Inflammatory macrophage (primary cell): ENCODE measurements around the gene NOVA2.

Experiments
- DNase-seq, 2 donors: peaks; one replicate each; pipeline ENCODE4 v3.0.0-alpha.2; 2020 to 2022
- total RNA-seq, 18 experiments: gene quantifications; one replicate each; lab custom pipeline; 2026; ENCODE audit warnings: mixed read lengths in 6 of 18, inconsistent platforms in 2 of 18; lab: John Stamatoyannopoulos, UW

NOVA2 gene, protein sequence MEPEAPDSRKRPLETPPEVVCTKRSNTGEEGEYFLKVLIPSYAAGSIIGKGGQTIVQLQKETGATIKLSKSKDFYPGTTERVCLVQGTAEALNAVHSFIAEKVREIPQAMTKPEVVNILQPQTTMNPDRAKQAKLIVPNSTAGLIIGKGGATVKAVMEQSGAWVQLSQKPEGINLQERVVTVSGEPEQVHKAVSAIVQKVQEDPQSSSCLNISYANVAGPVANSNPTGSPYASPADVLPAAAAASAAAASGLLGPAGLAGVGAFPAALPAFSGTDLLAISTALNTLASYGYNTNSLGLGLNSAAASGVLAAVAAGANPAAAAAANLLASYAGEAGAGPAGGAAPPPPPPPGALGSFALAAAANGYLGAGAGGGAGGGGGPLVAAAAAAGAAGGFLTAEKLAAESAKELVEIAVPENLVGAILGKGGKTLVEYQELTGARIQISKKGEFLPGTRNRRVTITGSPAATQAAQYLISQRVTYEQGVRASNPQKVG
- 0 to 0.15 (median 0) reads per million in 18 experiments for total RNA-seq

DNA sequence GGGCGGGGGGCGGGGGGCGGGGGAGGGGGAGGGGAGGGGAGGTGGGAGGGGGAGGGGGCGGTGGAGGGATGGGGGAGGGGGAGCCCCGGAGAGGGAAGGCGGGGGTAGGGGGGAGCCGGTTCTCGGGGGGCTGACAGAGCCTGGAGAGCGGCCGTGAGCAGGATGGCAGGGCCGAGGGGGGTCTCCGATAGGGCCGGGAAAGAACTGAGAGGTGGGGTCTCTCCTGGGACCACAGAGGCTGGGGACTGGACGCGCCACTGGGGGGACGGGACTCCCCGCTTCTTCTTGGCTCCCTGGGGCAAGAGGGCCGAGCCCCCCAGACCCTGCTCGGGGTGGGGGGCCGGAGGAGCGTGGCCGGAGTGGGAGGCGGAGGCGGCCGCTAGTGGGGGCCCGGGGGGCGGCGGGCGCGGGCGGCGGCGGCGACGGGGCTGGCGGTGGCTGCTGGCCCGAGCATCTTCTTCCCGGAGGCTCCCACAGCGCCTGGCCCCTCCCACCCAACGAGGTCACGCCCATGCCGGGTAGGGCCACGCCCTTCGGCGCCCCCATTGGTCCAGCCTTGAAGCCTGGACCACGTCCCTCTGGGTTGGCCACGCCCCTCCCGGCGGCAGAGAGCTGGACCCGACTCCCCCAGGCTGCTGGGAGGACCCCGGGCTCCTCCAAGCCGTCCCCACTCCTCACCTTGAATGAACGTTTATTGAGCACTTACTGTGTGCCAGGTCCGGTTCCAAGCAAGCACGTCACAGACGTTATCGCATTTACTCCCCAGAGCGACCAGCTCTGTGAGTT is at the start of gene NOVA2:
TSS of gene NOVA2 (minus strand) at position 313 of the 786 bp plus-strand sequence. CDS start 514 bp downstream, outside the sequence.
- DNase-seq: peak in 1 of 2 donors; percentile 24

DNA sequence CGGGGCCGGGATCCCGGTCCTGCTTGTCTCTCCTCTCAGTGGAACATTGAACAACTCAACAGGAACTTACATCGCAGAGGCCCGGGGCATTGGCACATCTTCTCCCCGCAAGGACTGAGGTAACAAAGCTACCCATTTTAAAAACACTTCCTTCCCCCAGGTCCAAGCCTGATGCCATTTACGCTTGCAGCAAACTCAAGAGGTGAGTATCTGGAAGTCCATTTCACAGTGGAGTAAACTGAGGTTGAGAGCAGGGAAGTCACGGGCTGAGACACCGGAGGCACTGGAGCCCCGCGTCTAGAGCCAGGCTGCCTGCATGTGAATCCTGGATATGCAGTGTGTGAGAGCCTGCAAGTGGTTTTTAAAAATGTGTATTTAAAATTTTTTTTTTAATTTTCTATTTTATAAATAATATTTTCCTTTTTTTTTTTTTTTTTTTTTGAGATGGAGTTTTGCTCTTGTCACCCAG is 49.7 kb upstream of the NOVA2 start:
- DNase-seq: peak; percentile 19 to 32

DNA sequence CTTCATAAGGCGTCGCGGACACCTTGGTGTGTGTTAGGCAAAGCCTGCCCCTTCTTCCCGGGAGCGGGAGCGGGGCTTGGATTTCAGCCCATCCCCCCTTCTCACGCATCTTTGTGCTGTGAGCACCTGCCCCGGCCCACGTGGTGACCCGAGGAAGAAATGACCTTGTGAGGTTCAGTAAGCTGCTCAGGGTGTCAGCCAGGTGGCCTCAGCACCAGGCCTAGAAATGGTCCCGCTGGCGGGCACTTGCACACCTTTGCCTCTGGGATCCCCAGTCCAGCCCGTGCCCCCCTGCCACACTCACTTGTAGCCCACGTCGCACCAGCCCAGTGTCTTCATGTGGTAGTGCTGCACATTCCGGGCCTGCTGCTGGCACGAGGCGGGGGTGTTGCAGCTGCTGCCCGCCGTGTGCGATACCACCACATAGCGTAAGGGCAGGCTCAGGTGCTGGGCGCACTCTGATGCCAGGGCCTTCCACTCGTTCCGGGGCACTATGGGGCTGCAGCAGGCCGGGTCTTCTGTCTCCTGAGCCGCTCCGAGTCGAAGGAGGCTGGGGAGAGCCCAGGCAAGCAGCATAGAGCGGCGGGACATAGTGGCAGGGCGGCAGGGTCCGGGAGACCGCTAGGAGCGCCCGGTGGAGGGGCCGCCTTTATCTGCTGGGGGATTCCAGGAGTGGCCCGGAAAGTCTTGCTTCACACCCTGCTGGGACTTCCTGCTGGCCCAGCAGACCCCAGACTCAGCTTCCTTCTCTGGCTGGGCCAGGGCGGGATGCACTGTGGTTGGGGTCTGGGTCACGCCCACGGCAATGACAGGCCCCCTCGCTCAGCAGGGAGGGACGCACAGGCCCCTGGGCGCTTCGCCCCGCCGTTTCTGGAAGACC is 49.0 kb upstream of the NOVA2 start, which contains the start of gene PGLYRP1:
TSS of gene PGLYRP1 (minus strand) at position 623 of the 880 bp plus-strand sequence. CDS start at position 591, 32 bp downstream.
- no peak for DNase-seq

DNA sequence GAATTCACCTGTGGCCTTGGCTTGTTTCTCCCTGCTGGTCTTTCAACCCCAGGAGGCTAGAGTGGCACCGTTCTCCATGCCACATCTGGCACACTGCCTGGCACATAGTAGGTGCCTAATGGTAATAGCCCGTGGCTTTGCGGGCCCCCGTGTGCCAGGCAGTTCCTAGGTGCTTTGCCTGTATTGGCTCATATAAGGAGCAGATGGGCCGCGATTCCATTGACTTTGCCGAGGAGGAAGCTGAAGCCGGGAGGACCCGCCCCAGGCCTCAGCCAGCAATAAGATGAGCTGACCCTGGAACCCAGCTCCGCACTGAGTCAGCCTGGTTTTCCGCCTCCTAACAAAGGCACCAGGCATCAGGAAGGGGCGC is 48.4 kb upstream of the NOVA2 start:
- no peak for DNase-seq

DNA sequence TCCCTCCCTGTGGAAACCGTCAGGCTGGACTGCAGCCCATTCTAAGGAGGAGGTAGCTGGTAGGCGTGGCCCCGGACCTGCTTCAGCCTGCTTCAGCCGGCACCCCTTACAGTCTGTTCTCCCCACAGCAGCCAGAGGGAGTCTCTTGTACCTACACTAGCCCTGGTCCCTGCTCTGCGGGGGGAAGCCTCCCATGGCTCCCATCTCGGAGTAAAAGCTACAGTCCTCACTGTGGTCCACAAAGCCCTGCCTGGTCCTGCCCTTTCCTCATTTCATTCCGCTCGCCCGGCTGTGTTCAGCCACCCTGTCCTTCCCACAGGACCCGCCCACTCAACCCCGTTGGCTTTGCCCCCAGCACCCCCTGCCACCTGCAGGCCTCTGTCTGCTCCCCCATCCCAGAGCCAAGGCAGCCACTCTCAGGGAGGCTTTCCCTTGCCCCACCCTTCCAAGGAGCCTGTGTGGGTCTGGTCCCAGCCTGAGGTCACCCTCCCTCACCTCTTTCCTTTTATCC is 47.9 kb upstream of the NOVA2 start:
- DNase-seq: no peak

DNA sequence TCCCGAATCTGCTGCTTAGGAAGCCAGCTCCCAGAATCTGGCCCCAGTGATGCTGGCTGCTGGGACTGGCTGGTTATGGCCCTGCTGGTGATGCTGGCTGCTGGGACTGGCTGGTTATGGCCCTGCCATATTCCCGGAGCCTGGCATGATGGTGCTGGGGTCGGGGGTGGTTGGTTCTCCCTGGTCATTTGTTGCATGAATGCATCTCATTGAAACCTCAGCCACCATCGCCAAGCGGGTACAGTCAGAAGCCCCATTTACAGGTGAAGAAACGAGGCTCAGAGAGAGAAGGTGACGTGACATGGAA is 47.1 kb upstream of the NOVA2 start:
- DNase-seq: no peak

DNA sequence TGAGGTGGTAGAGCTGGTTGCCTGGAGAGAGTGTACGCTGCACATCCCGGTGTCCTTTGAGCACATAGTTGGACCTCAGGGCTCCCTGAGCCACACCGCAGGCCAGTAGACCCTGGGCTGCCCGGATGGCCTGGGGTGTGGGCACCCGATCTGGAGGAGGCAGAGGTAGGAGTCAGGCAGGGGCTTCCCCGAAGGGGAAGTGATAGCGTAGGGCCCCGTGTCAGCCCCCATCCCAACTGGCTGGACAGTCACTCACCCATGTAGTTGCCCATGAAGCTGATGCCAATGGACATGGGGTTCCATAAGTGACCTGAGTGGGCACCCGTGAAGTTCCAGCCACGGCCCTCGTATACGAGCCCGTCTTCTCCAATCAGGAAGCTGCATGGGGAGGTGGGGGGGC is 45.6 kb upstream of the NOVA2 start:
- DNase-seq: no peak

DNA sequence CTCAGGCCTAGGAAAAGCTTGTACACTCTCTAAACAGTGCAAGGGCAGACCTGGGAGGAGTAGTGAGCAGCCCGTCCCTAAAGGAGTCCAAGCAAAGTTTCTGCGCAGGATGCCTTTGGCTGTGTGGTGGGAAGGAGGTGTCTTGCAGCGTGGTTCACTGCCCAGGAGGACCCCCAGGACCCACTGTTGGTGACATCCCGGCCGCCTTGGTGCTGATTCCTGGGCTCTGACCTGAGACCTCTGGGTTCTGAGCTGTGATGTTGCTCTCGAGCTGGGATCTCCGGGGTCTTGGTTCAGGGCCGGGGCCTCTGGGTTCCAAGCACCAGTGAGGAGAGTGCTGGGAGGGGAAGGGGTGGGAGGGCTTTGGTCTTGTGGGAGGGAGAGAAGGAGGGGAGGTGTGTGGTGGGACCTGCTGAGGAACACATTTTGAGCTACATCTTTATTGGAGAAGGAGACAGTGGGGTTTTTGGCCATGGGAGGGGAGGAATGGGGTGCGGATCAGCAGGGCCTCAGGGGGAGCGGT is 45.1 kb upstream of the NOVA2 start:
- DNase-seq: no peak

DNA sequence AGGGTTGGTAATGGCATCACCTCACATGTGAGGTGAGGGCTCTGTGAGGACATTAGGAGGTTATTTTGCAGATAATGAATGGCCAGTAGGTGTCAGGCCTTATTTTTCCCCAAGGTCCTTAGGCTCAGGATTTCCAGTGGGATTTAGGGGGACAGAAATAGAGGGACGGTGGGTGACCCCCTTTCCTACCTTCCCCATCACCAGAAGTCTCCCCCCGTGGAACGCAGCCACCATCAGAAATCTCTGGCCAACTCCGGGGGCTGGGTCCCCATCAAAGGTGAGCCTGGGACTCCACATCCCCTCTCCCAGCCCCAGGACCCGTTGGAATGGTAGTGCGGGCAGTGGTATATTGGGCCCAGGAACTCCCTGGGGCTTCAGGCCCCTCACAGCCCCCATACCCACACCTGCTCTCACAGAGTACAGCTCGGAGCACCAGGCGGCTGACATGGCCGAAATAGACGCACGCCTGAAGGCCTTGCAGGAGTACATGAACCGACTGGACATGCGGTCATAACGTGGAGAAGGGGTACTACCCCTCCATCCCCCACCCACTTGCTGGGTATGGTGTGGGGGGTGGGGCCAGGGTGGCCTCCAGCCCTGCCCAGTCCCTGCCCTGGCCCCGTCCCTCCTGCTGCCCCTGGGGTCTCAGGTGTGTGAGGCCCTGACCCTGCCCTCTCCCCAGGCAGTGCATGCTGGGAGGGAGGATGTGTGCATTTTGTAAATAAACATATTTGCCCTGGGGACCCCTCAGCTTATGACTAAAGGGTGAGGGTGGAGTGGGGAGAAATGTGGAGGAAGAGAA is 44.4 kb upstream of the NOVA2 start:
- no peak for DNase-seq

DNA sequence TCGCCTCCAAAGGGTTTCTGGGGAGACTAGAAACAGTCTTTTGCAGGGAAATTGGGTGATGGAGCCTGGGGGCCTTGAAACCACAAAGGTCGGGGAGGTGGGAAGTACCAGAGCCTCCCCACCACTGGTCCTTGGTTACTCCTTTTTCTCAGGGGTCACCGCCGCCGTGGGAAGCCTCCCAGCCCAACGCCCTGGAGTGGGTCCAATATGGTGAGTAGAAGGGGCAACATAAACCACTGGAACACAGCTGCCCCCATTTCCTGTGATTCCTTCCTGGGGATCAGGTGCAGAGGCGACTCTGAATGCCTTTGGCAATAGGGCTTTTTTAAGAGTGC is 43.4 kb upstream of the NOVA2 start:
- DNase-seq: no peak

DNA sequence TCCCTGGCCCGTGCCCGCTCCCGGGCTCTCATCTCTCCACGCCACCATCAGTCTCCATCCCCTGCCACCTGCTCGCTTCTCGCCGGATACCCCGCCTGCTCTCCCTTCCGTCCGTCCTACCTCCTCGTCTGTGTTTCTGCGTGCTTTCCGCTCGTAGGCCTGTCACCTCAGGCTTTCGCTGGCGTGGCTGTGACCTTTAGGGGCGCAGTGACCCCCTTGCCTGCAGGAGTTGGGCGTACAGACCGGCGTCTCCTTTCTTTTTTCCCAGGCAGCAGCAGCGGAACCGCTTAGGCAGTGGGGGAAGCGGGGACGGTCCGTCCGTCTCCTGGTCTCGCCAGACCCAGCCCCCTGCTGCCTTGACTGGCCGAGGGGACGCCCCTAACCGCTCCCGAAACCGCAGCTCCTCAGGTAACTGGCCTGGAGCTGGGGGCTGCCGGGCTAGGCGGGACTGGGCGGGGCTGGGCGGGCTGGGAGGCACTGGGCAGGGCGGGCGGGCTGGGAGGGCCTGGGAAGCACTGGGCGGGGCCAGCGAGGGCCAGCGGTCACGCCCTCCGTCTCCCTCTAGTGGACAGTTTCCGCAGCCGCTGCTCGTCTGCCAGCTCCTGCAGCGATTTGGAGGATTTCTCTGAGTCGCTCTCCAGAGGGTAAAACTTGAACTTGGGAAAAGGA is 42.9 kb upstream of the NOVA2 start:
- DNase-seq: peak; percentile 83 to 84

DNA sequence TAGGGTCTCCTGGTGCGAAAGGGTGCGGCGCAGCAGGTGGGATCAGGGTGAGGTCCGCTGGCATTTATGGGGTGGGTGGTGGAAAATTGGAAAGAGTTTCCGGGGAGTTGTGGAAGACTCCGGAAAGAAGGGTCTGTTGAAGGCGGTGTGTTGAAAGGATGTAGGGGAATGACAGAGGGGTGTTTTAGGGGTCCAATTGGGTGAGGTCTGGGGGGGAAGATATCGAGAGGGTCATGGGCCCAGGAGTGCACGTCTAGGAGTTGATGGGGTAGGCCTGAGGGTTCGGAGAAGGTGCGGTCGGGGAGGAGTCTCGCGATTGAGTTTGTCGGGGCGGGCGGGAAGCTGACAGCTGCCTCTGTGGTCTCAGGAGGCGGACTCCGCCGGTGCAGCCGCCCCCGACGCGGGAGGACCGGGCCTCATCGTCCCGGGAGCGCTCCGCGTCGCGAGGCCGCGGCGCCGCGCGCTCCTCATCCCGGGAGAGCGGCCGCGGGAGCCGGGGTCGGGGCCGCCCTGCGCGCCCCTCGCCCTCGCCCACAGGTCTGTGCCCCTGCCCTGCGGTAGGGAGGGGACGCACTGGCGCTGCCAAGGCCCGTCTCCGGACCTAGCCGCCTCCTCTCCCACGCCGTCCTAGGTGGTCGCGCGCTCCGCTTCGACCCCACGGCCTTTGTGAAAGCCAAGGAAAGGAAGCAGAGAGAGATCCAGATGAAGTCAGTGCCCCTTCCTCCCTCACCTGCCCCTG is 42.2 kb upstream of the NOVA2 start:
- DNase-seq: no peak

DNA sequence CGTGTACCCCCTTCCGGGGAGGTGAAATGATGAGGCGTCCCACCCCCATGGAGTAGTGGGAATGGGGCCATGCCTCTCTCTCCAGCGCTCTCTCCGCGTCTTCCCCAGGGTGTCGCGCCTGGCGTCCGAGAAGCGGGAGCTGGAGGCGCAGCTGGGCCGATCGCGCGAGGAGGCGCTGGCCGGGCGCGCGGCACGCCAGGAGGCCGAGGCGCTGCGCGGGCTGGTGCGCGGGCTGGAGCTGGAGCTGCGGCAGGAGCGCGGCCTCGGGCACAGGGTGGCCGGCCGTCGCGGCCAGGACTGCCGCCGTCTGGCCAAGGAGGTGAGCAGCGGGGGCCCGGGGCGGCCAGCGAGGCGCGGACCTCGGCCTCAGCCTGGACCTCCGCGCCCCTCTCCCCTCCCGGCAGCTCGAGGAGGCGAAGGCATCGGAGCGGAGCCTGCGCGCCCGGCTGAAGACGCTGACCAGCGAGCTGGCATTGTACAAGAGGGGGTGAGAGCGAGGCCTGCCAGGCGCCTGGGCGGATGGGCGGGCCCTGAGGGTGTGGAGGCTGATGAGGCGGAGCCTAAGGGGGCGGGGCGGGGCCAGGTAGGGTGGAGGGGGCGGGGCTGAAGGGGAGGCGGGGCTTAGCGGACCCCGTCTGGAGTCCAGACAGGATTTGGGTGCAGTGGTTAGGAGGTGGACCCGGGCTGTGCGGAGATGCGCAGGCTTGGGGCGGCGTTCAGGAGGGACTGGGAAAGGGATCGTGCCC is 41.4 kb upstream of the NOVA2 start:
- DNase-seq: peak; percentile 26 to 48

DNA sequence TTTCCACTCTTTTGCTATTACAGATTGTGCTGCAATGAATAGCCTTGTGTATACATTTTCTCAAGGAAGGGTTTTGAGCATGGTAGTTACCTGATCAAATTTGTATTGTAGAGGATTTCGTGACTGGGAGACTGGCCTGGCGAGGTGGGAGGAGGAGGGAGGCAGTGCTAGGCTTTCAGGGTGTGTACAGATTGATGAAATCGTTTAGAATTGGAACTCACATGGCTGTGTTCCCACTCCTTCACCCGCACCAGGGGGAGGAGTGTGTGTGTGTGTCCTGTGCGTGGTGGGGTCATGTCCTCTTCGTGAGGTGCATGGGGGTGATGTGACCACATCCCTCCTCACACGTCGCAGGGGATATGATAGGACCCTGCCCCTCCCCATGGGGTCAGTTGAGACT is 40.9 kb upstream of the NOVA2 start:
- DNase-seq: no peak

DNA sequence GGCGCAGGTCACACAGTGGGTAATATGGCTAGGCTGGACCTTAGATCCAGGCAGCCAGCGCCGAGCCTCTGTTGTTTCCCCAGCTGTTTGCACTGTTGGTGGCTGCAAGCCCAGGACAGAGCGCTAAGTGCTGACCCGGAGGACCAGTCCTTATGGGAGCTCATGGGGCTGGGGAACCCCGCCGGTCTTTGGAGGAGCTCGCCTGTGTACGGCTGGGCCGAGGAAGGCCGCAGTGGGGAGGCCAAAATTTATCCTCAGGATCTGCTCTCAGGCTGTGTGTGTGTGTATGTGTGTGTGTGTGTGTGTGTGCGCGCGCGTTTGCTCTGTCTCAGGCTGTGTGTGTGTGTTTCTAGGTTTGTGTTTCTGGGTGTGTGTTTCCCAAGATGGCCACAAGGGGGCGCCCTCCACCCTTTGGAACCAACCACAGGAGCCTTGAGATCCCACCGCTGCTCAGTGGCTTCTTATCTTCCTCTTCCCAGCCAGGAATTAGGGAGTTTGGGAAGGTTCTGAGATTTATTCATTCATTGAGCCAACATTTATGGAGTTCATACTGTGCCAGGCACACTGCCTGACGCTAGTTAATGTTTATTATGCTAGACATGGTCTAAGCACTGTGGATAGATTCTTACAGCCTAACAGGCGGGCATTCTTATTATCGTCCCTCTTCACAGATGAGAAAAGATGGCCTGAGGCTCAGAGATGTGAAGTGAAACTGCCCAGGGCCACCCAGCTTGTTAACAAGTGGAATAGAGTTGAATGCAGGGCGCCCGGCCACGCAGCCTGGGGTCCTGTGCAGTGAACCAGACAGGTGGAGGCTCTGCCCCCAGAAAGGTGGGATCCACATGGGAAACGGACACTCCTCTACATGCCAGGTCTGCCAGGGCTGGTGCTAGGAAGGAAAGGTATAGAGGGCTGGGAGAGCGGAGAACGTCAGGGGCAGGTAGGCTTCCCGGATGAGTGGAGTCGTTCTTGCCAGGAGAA is 36.2 kb upstream of the NOVA2 start:
- DNase-seq: peak; percentile 49 to 70

DNA sequence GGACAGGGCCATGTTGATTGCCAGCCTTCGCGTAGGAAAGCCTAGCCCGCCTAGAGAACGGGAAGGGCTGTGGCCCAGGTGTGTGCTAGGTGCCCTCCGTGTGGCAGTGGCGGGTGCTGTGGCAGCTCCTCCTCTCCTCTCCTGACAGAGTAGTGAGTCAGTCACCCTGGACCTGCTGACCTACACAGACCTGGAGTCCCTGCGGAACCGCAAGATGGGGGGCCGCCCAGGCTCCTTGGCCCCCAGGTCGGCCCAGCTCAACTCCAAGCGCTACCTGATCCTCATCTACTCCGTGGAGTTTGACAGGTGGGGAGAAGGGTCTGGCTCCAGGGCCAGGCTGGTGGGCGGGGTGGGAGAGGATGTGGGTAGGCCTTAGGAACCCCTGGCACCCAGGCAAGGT is 32.7 kb upstream of the NOVA2 start:
- no peak for DNase-seq

DNA sequence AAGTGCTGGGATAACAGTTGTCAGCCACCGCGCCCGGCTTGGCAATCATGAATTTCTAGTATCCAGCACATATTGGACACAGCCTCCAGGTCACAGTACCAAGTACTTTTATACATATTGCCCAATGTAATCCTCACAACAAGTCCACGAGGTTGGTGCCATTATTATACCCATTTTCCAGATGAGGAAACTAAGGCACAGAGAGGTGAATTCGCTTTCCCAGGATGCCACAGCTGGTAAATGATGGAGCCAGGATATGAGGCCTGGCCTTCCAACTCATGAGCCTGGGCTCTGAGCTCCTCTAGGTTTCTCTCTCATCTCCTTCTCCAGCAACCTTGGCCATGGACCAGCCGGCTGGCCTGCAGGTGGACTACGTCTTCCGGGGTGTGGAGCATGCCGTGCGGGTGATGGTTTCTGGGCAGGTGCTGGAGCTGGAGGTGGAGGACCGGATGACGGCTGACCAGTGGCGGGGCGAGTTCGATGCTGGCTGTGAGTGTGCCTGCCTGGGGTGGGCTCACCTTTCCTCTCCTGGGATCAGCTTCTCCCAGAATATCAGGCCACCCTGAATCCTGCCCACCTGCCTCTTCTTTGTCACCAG is 29.1 kb upstream of the NOVA2 start:
- no peak for DNase-seq
